ENCODE data around the gene VWF. TPM values are rescaled to one million over a fixed set of nuclear protein-coding genes. Genes with fewer than 3 reads are reported as not detected.
"Not testable (repeated sequence)": the region's sequence is repeated elsewhere in the genome, so short reads cannot be mapped to it uniquely, and the experiment has no call there.

Gene VWF
- total RNA-seq, 1 donor from 2014 or later = not detected

GRCh38 chr12:6113691-6114475, 10.6 kb downstream of the VWF start:
- H3K27ac Mint-ChIP-seq = no peak overlapping the region
- H3K36me3 Mint-ChIP-seq (ENCODE audit: low read depth) = no peaks in the 10 kb centered on the region
- H3K4me3 Mint-ChIP-seq = no peak overlapping the region
- intact Hi-C loops (cut with micrococcal nuclease) = no loop called here
- no peaks in the 10 kb centered on the region for H3K9me3 Mint-ChIP-seq
- no peaks in the 10 kb centered on the region for H3K27me3 Mint-ChIP-seq (ENCODE audit: insufficient read depth)
- no peak for DNase-seq (ENCODE audit: low spot score)
- H3K4me1 Mint-ChIP-seq (ENCODE audit: low read depth) = peaks cover 3% of the 10 kb centered on the region

GRCh38 chr12:6112004-6112403, 12.5 kb downstream of the VWF start:
- no peaks in the 10 kb centered on the region for H3K36me3 Mint-ChIP-seq (ENCODE audit: low read depth)
- H3K4me1 Mint-ChIP-seq (ENCODE audit: low read depth) = peaks cover 3% of the 10 kb centered on the region
- H3K4me3 Mint-ChIP-seq = no peak overlapping the region
- intact Hi-C loops (cut with micrococcal nuclease) = no loop called here
- no peak for DNase-seq (ENCODE audit: low spot score)
- no peaks in the 10 kb centered on the region for H3K27me3 Mint-ChIP-seq (ENCODE audit: insufficient read depth)
- H3K27ac Mint-ChIP-seq = no peak overlapping the region
- H3K9me3 Mint-ChIP-seq = no peaks in the 10 kb centered on the region

DNA sequence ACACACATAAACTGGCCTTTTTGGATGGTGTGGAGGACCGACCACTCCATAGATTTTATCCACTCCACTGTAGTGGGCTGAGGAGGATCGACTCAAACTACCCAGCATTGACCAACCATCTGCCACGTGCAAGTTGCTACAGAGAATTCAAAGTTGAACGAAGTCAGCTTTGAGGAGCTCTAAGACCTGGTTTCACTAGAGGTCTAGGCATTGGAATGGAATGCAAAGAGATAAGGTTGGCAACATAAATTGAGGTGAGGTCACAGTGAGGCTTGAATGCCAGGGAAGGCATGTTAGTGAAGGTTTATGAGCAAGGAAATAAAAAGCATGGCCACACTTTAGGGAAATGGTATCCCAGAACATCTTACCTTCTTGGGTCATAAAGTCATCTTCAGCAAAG, 14.5 kb downstream of the VWF start:
- H3K27ac Mint-ChIP-seq = no peak overlapping the region
- no peaks in the 10 kb centered on the region for H3K9me3 Mint-ChIP-seq
- DNase-seq (ENCODE audit: low spot score) = no peak
- H3K36me3 Mint-ChIP-seq (ENCODE audit: low read depth) = no peaks in the 10 kb centered on the region
- H3K4me1 Mint-ChIP-seq (ENCODE audit: low read depth) = peaks cover 1% of the 10 kb centered on the region
- H3K27me3 Mint-ChIP-seq (ENCODE audit: insufficient read depth) = no peaks in the 10 kb centered on the region
- H3K4me3 Mint-ChIP-seq = no peak overlapping the region
- intact Hi-C loops (cut with micrococcal nuclease) = no loop called here

- no peak overlapping the region for H3K4me3 Mint-ChIP-seq
- no peak overlapping the region for H3K27ac Mint-ChIP-seq
- no peaks in the 10 kb centered on the region for H3K36me3 Mint-ChIP-seq (ENCODE audit: low read depth)
- H3K27me3 Mint-ChIP-seq (ENCODE audit: insufficient read depth) = no peaks in the 10 kb centered on the region
- no peaks in the 10 kb centered on the region for H3K4me1 Mint-ChIP-seq (ENCODE audit: low read depth)
- DNase-seq (ENCODE audit: low spot score) = no peak
- intact Hi-C loops (cut with micrococcal nuclease) = no loop called here
- no peaks in the 10 kb centered on the region for H3K9me3 Mint-ChIP-seq
Observed at GRCh38 chr12:6106218-6106617, 18.3 kb downstream of the VWF start.

DNA sequence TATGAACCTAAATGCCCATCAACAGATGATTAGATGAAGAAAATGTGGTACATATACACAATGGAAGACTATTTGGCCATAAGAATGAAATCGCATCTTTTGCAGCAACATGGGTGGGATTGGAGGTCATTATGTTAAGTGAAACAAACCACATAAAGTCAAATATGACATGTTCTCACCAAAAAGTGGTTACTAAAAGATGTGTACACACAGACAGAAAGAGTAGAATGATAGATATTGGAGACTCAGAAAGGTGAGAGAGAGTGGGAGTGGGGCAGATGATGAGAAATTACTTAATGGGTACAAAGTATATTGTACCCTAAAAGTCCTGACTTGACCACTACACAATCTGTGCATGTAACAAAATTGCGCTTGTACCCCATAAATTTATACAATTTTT, 19.6 kb downstream of the VWF start:
- H3K4me1 Mint-ChIP-seq (ENCODE audit: low read depth) = no peaks in the 10 kb centered on the region
- H3K4me3 Mint-ChIP-seq = no peak overlapping the region
- no peaks in the 10 kb centered on the region for H3K36me3 Mint-ChIP-seq (ENCODE audit: low read depth)
- no peaks in the 10 kb centered on the region for H3K27me3 Mint-ChIP-seq (ENCODE audit: insufficient read depth)
- intact Hi-C loops (cut with micrococcal nuclease) = no loop called here
- no peak for DNase-seq (ENCODE audit: low spot score)
- no peak overlapping the region for H3K27ac Mint-ChIP-seq
- no peaks in the 10 kb centered on the region for H3K9me3 Mint-ChIP-seq

DNA sequence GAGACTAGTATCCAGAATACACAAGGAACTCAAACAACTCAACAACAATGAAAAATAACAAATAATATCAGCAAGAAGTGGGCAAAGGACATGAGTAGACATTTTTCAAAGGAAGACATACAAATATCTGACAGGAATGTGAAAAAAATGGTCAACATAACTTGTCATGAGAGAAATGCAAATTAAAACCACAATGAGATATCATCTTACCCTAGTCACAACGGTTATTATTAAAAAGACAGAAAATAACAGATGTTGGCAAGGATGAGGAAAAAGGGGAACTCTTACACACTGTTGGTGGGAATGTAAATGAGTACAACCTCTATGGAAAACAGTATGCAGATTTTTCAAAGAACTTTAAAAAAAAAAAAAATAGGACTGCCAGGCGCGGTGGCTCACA, 20.4 kb downstream of the VWF start:
- H3K27me3 Mint-ChIP-seq (ENCODE audit: insufficient read depth) = no peaks in the 10 kb centered on the region
- no peaks in the 10 kb centered on the region for H3K4me1 Mint-ChIP-seq (ENCODE audit: low read depth)
- no peak overlapping the region for H3K27ac Mint-ChIP-seq
- DNase-seq (ENCODE audit: low spot score) = no peak
- H3K9me3 Mint-ChIP-seq = no peaks in the 10 kb centered on the region
- intact Hi-C loops (cut with micrococcal nuclease) = no loop called here
- no peak overlapping the region for H3K4me3 Mint-ChIP-seq
- H3K36me3 Mint-ChIP-seq (ENCODE audit: low read depth) = no peaks in the 10 kb centered on the region

DNA sequence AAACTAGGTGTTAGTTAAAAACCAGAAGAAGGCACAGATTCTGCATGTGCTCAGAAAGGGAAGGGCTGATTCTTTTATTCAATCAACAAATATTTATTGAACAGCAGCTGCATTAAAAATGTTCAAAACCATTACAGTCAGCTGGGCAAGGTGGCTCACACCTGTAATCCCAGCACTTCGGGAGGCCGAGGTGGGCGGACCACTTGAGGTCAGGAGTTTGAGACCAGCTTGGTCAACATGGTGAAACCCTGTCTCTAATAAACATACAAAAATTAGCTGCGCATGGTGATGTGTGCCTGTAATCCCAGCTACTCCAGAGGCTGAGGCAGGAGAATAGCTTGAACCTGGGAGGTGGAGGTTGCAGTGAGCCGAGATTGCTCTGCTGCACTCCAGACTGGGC, 22.4 kb downstream of the VWF start:
- H3K27me3 Mint-ChIP-seq (ENCODE audit: insufficient read depth); H3K4me3 Mint-ChIP-seq; DNase-seq (ENCODE audit: low spot score); H3K4me1 Mint-ChIP-seq (ENCODE audit: low read depth); H3K9me3 Mint-ChIP-seq; H3K36me3 Mint-ChIP-seq (ENCODE audit: low read depth); H3K27ac Mint-ChIP-seq; intact Hi-C loops (cut with micrococcal nuclease): not testable (repeated sequence)

GRCh38 chr12:6099316-6099715, 25.2 kb downstream of the VWF start:
- intact Hi-C loops (cut with micrococcal nuclease) = no loop called here
- Mint-ChIP-seq H3K27ac (no peak overlapping the region), H3K9me3 (no peaks in the 10 kb centered on the region), H3K36me3 (ENCODE audit: low read depth) (no peaks in the 10 kb centered on the region), H3K27me3 (ENCODE audit: insufficient read depth) (no peaks in the 10 kb centered on the region), H3K4me3 (no peak overlapping the region), H3K4me1 (ENCODE audit: low read depth) (no peaks in the 10 kb centered on the region)
- no peak for DNase-seq (ENCODE audit: low spot score)

- intact Hi-C loops (cut with micrococcal nuclease) = no loop called here
- DNase-seq (ENCODE audit: low spot score) = no peak
- no peak overlapping the region for H3K27ac Mint-ChIP-seq
- no peak overlapping the region for H3K4me3 Mint-ChIP-seq
- peaks cover 5% of the 10 kb centered on the region for H3K27me3 Mint-ChIP-seq (ENCODE audit: insufficient read depth)
- H3K36me3 Mint-ChIP-seq (ENCODE audit: low read depth) = no peaks in the 10 kb centered on the region
- no peaks in the 10 kb centered on the region for H3K9me3 Mint-ChIP-seq
- no peaks in the 10 kb centered on the region for H3K4me1 Mint-ChIP-seq (ENCODE audit: low read depth)
Observed at GRCh38 chr12:6097411-6097810, 27.1 kb downstream of the VWF start.

DNA sequence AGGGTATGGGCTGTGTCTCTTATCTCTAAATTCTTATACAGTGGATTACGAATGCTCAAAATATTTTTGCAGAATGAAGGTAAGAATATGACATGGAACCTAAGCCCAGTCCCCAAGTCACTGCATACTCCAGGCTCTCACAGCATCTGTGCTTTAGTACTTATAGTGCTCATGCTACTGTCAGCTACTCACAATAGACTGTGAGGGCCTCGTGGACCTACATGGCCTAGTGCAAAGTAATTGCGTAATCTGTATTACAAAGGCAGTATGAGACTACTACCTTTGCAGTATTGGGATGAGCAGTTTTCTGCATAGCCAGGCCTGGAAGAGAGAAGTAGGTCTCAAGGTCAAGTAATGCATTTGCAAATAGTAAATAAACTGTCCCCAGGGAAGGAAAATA, 27.9 kb downstream of the VWF start:
- no peak for DNase-seq (ENCODE audit: low spot score)
- H3K27me3 Mint-ChIP-seq (ENCODE audit: insufficient read depth) = peaks cover 5% of the 10 kb centered on the region
- H3K27ac Mint-ChIP-seq = no peak overlapping the region
- intact Hi-C loops (cut with micrococcal nuclease) = no loop called here
- H3K9me3 Mint-ChIP-seq = no peaks in the 10 kb centered on the region
- H3K4me1 Mint-ChIP-seq (ENCODE audit: low read depth) = no peaks in the 10 kb centered on the region
- H3K4me3 Mint-ChIP-seq = no peak overlapping the region
- no peaks in the 10 kb centered on the region for H3K36me3 Mint-ChIP-seq (ENCODE audit: low read depth)

DNA sequence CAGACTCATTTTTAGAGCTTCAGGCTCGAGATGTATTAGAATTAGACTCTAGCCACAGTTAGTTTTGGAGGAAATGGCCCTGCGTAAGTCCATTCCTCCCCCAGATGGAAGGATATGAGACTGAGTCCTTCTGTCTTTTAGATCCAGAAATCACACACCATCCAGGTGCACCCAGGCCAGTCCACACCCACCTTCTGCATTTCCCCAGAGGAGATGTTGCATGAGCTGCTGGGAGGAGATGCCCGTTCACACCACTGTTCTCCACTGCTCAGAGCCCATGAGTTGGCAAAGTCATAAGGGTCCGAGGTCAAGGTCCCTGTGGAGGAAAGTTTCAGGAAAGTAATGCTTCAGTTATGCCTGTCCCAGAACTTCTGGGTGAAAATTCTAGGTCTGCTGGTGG, 29.2 kb downstream of the VWF start:
- Mint-ChIP-seq H3K27me3 (ENCODE audit: insufficient read depth) (peaks cover 9% of the 10 kb centered on the region), H3K9me3 (no peaks in the 10 kb centered on the region), H3K4me3 (no peak overlapping the region), H3K27ac (no peak overlapping the region), H3K4me1 (ENCODE audit: low read depth) (no peaks in the 10 kb centered on the region), H3K36me3 (ENCODE audit: low read depth) (no peaks in the 10 kb centered on the region)
- DNase-seq (ENCODE audit: low spot score) = no peak
- intact Hi-C loops (cut with micrococcal nuclease) = no loop called here

DNA sequence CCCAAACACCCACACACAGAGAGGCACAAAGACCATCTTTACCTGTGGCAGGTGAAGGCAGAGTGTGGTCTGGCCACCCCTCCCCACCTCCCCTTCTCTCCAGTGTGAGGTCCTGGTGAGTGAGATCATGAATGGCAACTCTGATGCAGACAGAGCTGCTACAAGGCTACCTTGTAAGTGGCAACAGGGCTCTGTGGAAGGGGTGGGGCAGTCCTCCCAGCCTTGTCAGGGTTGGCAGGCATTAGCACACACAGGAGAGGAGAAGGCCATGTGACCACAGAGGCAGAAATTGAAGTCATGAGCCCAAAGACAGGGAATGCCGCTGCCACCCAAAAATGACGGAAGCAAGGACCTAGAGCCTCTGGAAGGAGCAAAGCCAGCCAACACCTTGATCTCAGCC, 30.7 kb downstream of the VWF start:
- no peaks in the 10 kb centered on the region for H3K36me3 Mint-ChIP-seq (ENCODE audit: low read depth)
- no peaks in the 10 kb centered on the region for H3K9me3 Mint-ChIP-seq
- no peak overlapping the region for H3K4me3 Mint-ChIP-seq
- H3K27ac Mint-ChIP-seq = no peak overlapping the region
- H3K27me3 Mint-ChIP-seq (ENCODE audit: insufficient read depth) = peaks cover 9% of the 10 kb centered on the region
- intact Hi-C loops (cut with micrococcal nuclease) = no loop called here
- no peaks in the 10 kb centered on the region for H3K4me1 Mint-ChIP-seq (ENCODE audit: low read depth)
- no peak for DNase-seq (ENCODE audit: low spot score)

GRCh38 chr12:6092784-6093722, 31.4 kb downstream of the VWF start:
- H3K27me3 Mint-ChIP-seq (ENCODE audit: insufficient read depth) = peaks cover 9% of the 10 kb centered on the region
- H3K9me3 Mint-ChIP-seq = no peaks in the 10 kb centered on the region

More at GRCh38 chr12:6092784-6093722, 31.4 kb downstream of the VWF start:
- no peak for DNase-seq (ENCODE audit: low spot score)
- Mint-ChIP-seq H3K4me1 (ENCODE audit: low read depth) (no peaks in the 10 kb centered on the region), H3K4me3 (no peak overlapping the region), H3K27ac (no peak overlapping the region), H3K36me3 (ENCODE audit: low read depth) (no peaks in the 10 kb centered on the region)
- intact Hi-C loops (cut with micrococcal nuclease) = no loop called here

Data from activated T-helper 1 cell treated with anti-CD3 and anti-CD28 coated beads, Interleukin-12 subunit alpha, Interleukin-12 subunit beta, Interleukin-2, Interleukin-4 antibody, amounts not matched to agents 30 ng/mL and 10 ng/mL and 1 ng/mL, durations not matched to agents 14 hours and 24 hours and 36 hours (primary cell).